GM04504 (cell line): ENCODE measurements around the gene KRTAP17-1.
"Not testable (repeated sequence)": the region's sequence is repeated elsewhere in the genome, so short reads cannot be mapped to it uniquely, and the experiment has no call there.

Experiments
- DNase-seq: peaks from one replicate; pipeline ENCODE4 v3.0.0-alpha.2; 2012; ENCODE audit warnings: low read depth

KRTAP17-1 gene

DNA sequence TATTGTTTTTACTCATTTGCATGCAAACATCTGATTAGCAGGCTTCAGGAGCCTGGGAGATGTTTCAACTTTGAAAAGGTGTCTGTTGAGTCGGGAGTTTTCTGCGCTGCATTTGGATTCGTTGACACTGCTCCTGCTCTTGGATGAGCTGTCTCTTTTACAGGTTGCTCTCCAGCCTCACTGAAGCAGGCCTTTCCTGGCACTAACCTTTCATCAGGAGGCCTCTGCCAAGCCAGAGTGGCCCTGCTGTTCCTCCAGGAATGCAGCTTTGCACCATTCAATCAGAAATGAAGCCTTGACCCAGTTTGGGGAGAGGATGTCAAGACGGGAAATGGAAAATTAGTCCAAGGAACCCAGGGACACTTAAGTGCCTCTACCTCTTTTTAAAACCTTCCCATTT lies 12.5 kb downstream of the KRTAP17-1 start:
- no peak for DNase-seq

DNA sequence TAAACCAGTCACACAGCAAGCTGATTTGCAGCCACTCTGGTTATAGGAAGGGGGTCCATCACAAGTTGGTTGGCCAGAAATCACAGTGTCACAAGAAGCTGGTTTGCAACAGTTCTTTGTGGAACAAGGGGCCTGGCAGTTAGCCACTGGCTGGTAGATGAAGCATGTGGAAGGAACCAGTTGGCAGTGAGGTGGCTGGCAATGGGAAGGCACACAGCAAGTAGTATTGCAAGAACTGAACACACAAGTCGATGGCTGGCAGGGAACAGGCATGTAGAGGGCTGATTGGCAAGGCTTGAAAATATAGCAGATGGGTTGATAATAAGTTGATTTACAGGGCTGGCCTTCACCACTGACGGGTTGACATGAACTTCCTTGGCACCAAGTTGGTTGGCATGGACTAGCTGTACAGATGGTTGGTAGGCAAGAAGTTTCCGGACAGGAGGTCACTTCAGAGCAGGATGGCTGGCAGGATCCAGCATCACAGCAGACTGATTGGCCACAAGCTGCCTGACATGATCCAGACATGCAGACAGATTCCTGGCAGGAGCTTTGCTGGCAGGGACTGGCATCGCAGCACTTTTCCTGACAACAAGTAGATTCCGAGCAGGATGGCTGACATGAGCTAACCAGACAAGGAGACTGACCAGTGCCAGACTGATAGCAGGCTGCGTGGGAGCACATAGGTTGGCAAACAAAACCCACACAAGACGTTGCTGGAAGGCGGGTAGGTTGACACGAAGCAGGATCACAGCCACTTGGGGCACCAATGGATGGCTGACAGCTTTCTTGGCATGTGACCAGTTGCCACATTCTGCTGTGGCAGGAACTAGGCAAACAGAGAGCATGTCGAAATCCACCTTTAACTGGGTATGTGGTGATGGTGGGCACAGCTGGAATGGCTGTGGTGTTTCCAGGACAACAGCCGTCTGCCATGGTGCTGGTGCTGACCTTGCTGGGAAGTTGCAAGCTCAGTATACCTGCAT lies 13.3 kb downstream of the KRTAP17-1 start, which contains the start of gene KRTAP29-1:
KRTAP29-1 (minus strand) TSS at position 936 of the 986 bp plus-strand sequence; CDS start at position 936, 0 bp downstream.
- no peak for DNase-seq

DNA sequence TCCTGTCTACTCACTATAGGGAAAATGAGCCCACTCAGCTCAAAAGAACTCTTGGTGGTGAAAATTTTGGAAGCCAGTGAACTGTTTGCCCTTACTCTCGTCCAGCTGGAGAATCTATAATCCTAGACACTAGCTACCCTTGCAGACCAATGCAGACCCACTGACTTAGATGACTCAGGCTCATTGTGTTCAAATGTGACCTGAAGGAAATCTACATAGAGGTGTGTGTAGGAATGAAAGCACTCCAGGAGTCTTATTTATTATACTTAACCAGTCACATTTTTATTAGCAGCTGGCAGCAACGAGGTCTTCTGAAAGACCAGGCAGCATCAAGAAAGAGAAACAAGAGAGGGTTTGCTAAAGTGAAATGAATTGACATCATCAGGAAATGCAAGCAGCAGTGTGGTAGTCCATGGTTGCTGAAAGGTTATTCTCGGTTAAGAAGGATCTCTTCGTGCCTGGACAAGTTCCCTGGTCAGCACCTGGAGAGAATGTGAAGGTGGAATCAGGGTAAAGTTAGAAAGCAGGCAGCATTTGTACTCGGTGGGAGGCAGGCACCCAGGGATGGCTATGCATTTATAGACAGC lies 14.2 kb downstream of the KRTAP17-1 start:
- no peak for DNase-seq

DNA sequence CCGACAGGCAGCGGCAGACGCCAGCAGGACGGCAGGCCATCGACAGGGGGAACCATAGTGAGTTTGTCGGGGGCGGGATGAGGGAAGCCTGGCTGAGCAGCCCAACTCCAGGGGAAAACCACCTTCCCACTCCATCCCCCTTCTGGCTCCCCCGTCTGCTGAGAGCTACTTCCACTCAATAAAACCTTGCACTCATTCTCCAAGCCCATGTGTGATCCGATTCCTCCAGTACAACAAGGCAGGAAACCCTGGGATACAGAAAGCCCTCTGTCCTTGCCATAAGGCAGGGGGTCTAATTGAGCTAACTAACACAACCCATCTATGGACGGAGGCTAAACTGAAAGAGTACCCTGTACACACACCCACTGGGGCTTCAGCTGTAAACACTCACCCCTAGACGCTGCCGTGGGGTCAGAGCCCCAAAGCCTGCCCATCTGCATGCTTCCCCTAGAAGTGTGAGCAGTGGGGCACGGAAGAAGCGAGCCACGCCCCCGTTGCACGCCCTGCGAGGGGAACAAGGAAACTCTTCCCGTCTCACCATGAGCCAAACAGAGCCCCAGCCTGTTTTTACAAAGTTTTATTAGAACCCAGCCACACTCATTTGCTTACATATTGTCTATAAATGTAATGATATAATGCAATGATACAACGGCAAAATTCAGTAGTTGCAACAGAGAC lies 16.9 kb downstream of the KRTAP17-1 start:
- DNase-seq, result no peak

DNA sequence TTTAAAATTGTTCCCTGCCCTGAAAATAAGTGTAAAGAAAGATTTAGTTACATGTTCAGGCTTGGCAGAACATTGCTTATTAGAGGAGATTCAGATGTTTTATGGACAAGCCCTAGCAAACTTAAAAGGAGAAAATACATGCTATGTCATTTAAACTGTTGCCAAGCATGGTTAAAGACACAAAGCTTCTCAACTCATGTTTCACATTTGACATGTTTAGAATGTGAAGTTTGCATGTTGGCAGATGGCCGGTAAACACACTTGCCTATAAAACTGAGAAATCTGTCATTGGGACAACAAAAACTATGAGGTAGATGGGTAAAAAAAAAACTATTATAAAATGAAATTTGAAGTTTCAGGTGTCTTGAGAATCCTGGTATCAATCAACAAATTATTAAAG lies 18.7 kb downstream of the KRTAP17-1 start:
- DNase-seq, result no peak

DNA sequence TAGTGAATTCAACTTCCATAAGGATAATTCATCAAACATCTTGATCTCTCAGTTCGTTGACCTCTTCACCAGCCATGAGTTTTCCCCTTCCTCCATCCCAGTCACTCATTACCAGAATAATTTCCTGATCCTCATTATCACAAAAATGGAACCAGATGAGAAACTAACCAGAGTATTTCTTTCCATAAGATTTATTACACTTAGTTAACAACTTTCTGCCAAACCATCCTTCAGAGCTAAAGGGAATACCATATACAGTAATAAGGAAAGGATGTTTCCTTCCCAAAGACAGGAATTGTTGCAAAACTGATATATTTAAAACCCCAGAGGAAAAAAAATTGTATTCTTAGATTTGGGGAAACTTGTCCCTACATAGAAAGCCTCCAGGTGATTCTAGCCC lies 21.5 kb downstream of the KRTAP17-1 start:
- DNase-seq, result no peak

DNA sequence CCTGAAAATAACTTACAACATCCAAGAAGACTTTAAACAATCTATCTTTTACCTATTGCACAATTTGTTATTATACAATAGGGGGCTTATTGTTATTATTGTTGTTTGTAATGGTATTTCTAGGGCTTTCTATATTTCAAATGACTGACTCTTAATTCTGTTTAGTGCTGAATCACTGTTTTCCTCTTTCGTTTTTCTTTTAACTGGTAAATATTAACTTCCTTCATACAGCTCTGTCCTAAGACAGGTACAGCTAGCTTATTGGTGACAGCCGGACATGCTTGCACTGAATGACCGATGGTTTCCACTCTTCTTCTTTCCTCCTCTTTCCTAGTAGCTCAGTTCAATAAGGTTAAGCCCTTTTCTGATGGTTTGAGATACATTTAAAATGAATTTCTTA lies 28.5 kb downstream of the KRTAP17-1 start:
- no peak for DNase-seq

DNA sequence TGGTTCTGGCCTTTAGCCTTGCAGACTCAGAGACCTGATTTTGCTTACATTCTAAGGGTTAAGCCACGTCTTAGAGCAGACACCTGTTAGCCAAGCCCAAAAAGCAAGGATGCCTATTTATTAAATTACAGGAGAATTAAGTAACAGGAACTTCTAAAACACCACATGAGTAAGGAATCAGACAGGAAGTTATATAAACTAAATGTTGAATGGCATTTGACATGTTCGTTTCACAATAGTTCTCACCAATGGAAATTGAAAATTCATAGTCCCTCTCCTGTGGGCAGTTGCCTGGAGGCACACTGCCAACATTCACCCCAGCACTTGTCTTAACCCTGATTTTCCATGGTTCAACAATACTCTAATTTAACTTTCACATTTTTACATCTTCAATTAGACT lies 31.0 kb downstream of the KRTAP17-1 start:
- DNase-seq, result no peak

DNA sequence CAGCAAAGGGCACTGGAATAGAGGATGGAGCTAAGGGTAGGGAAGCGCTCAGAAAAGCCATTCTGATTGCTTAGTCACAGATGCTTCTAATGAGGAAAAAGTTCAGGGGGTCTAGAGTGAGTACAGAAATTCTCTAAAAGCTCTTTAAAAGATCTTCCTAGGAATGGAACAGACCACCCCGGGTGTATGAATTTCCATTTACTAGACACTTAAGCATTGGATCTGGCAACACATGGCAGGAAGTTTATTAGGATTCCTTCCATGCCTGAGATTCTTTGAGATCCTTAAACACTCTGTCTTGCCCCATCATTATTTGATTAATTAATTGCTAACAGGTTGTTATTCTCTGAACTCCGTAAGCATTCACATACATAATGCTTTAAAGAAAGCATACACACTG lies 31.5 kb downstream of the KRTAP17-1 start:
- peak; percentile 42 for DNase-seq

DNA sequence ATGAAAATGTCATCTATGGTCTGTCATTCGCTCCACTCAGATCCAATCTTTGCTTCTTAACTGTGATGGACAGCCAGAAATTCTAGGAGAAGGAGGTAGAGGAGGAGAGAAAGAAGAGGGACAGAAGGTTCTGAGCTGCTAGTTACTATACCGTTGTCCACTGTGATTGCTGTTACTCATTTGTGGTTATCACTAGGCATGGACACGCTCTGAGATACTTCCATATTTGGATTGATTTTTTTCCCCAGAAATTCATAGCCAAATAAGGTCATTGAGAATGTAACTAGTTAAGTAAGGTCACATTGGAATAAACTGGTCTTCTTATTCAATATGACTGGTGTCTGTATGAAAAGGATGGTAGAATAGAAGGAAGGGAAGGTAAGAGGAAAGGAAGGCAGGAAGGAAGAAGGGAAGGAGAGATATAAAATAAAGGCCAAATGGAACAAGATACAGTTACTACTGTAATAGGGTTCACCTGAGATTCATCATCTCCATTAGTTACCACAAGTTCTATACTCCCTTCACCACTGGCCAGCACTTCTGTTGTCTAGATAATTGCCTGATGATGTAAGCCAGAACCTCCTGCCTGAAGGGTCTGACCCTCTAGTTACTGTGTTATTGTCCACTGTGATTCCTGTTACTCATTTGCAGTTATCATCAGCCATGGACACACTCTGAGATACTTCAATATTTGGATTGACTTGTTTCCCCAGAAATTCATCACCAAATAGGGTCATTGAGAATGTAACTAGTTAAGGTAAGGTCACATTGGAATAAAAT lies 37.1 kb downstream of the KRTAP17-1 start:
- DNase-seq, result no peak

DNA sequence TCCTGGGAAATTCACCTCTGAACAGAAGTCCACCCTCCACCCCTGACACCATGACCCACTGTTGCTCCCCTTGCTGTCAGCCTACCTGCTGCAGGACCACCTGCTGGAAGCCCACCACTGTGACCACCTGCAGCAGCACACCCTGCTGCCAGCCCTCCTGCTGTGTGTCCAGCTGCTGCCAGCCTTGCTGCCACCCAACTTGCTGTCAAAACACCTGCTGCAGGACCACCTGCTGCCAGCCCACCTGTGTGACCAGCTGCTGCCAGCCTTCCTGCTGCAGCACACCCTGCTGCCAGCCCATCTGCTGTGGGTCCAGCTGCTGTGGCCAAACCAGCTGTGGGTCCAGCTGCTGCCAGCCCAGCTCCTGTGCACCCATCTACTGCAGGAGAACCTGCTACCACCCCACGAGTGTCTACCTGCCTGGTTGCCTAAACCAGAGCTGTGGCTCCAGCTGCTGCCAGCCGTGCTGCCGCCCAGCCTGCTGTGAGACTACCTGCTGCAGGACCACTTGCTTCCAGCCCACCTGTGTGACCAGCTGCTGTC lies 39.8 kb downstream of the KRTAP17-1 start, which contains the start of gene KRTAP9-7:
KRTAP9-7 (plus strand) TSS at position 51 of the 543 bp plus-strand sequence; CDS start at position 51, 0 bp downstream.
- DNase-seq, result not testable (repeated sequence)

DNA sequence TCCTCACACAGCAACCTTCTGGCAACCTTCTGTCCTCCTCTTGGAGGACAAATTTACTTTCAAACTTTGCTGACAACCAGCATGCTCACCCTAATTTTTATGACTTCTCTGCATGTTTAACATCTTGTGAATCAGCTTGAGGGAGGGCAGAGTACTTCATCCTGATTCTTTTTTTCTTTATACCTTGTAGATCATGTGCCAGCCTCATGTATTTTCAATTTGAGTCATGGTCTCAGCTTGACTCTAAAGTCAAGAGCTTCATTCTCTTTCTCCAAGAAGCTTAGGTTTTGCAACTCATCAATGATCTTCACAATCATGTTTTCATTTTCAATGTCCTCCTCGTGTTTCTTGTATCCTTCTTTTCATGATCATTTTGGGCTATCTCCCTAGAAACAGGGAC lies 43.7 kb downstream of the KRTAP17-1 start:
- no peak for DNase-seq

DNA sequence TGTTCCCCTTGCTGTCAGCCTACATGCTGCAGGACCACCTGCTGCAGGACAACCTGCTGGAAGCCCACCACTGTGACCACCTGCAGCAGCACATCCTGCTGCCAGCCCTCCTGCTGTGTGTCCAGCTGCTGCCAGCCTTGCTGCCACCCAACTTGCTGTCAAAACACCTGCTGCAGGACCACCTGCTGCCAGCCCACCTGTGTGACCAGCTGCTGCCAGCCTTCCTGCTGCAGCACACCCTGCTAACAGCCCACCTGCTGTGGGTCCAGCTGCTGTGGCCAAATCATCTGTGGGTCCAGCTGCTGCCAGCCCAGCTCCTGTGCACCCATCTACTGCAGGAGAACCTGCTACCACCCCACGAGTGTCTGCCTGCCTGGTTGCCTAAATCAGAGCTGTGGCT lies 44.2 kb downstream of the KRTAP17-1 start:
- DNase-seq, result not testable (repeated sequence)

DNA sequence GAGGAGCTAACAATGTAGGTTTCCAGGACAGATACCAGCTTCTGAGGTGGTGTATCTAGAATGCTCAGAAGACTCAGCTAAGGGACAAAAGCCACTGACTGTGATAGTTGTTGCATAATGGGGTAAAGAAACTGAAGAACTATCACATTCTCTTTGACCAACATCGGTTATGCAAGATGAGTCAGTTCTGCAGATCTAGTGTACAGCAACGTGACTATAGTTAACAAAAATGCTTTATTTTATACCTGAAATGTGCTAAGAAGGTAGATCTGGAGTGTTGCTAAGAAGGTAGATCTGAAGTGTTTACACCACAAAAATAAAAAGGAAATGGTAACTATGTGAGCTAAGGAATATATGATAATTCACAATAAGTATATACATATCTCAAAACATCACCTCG lies 47.8 kb downstream of the KRTAP17-1 start:
- no peak for DNase-seq

DNA sequence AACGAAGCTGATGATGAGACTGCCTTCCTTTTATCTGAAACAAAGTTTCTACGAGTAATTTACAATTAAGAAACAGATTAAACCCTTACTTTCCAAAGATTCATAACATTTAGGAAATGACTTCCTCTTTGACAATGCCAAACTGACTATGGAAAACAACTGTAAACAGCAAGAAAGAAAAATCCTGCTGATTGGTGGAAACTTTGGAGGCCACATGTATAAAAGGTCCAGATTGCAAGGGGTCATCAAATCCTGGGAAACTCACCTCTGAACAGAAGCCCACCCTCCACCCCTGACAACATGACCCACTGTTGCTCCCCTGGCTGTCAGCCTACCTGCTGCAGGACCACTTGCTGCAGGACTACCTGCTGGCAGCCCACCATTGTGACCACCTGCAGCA lies 50.4 kb downstream of the KRTAP17-1 start, which contains the start of gene KRTAP9-6:
KRTAP9-6 (plus strand) TSS at position 301 of the 400 bp plus-strand sequence; CDS start at position 301, 0 bp downstream.
- DNase-seq, result no peak
